Activated CD4-positive, alpha-beta memory T cell treated with anti-CD3 and anti-CD28 coated beads, Interleukin-2, amount 10 ng/mL, durations not matched to agents 7 days and 5 days (primary cell): ENCODE results near the gene ANKRD45. TPM values are rescaled to one million over a fixed set of nuclear protein-coding genes. Genes with fewer than 3 reads are reported as not detected.
"Not testable (repeated sequence)": the region's sequence is repeated elsewhere in the genome, so short reads cannot be mapped to it uniquely, and the experiment has no call there.

Experiments used
- CTCF ChIA-PET: fragments of 350-600 bp; sonication (Branson Sonifier 250); formaldehyde crosslinking; loops from one replicate; lab custom pipeline; 2021; ENCODE audit warnings: antibody characterized with exemption, inconsistent platforms; lab: Charles Lee
- POLR2A ChIA-PET: fragments of 350-600 bp; sonication (Branson Sonifier 250); formaldehyde crosslinking; loops from one replicate; lab custom pipeline; 2021; ENCODE audit warnings: antibody characterized with exemption; lab: Charles Lee
- DNase-seq: peaks from one replicate; pipeline ENCODE4 v3.0.0-alpha.2; 2020
- H3K27ac Mint-ChIP-seq: one replicate; pipeline ENCODE4 v1.8.0; 2021; ENCODE audit warnings: mild to moderate bottlenecking, mixed read lengths
- H3K27me3 Mint-ChIP-seq: one replicate; pipeline ENCODE4 v1.8.0; 2021; ENCODE audit warnings: mixed read lengths
- H3K36me3 Mint-ChIP-seq: one replicate; pipeline ENCODE4 v1.8.0; 2021; ENCODE audit warnings: low read depth, mixed read lengths
- H3K4me1 Mint-ChIP-seq: one replicate; pipeline ENCODE4 v1.8.0; 2021; ENCODE audit warnings: mixed read lengths
- H3K4me3 Mint-ChIP-seq: one replicate; pipeline ENCODE4 v1.8.0; 2021; ENCODE audit warnings: mild to moderate bottlenecking, mixed read lengths
- H3K9me3 Mint-ChIP-seq: one replicate; pipeline ENCODE4 v1.8.0; 2021; ENCODE audit warnings: mixed read lengths
- total RNA-seq, 2 experiments: library from RNA; stranded (reverse); gene quantifications; one replicate each; pipeline ENCODE4 v1.2.3, GENCODE V29; 2021

ANKRD45 gene
- total RNA-seq, 2 experiments from 2014 or later, result not detected

DNA sequence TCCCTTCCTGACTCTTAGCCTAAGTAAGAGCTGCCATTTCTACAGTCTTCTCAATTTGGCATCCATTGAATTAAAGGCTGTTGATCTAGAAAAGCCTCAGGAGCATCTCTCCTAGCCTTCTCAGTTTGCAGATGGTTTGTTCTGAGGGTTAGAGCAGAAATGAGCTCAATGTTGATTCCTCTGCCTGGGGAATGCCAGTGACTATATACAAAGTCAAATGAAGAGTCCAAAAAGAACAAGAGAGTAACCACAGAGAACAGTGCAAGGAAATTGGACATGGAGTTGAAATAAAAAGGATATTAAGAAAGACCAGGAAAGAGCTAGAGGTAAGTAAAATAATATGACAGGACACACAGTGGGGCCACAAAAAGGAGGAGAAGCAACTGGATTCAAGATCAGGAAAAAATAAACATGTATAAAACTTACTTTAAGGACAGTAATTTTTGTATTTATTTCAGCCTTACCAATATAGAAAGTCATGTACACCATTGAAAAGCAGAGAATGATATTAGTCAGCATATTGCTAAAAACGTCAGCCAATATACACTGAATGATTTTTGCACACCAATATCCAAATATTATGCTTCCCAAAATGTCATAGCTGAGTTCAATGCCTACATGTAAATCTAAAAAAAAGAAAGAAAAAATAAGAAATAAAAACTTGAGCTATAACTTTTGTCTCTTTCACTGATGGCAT is 88.1 kb downstream of the ANKRD45 start:
- Mint-ChIP-seq H3K4me1 (peaks cover 5% of the 10 kb centered on the region), H3K36me3 (no peaks in the 10 kb centered on the region), H3K9me3 (no peaks in the 10 kb centered on the region), H3K27ac (no peak overlapping the region), H3K4me3 (no peak overlapping the region), H3K27me3 (no peaks in the 10 kb centered on the region)
- no peak for DNase-seq
- POLR2A ChIA-PET, result no interaction called here
- CTCF ChIA-PET, result no interaction called here

DNA sequence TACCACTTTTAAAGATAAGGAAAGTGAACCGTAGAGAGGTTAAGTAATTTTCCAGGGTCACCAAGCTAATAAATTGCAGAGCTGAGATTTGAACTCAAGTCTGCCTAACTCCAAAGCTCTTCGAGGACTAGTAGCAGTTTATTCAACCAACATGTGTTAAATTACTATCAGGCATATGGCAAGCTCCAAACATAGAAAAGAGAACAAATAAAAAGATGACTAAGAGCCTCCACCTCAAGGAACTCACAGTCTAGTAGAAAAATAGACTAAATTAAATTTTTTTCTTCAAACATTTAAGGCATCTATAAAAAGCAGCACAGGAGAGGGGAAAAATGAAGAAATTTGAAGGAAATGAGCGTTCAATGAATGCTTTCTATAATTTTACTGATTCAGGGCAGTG is 89.0 kb downstream of the ANKRD45 start:
- POLR2A ChIA-PET, result no interaction called here
- no peaks in the 10 kb centered on the region for H3K9me3 Mint-ChIP-seq
- no peak overlapping the region for H3K4me3 Mint-ChIP-seq
- CTCF ChIA-PET, result no interaction called here
- no peaks in the 10 kb centered on the region for H3K36me3 Mint-ChIP-seq
- no peak for DNase-seq
- peaks cover 5% of the 10 kb centered on the region for H3K4me1 Mint-ChIP-seq
- H3K27ac Mint-ChIP-seq, result no peak overlapping the region
- no peaks in the 10 kb centered on the region for H3K27me3 Mint-ChIP-seq

DNA sequence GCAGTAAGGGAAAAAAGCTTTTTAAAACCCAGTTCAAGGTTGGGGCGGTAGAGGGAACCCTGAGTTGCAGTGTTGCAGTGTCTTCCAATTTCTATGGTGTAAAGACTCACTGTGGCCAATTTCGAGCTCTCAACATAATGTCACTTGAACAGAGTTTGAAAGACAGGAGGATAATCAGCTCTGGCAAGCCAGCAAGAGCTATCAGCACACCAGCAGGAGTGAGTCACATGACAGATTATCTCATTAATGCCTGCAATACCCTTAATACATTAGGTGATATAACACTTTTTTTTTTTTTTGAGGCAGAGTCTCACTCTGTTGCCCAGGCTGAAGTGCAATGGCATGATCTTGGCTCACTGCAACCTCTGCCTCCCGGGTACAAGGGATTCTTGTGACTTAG is 89.6 kb downstream of the ANKRD45 start:
- POLR2A ChIA-PET, result no interaction called here
- CTCF ChIA-PET, result no interaction called here
- no peaks in the 10 kb centered on the region for H3K36me3 Mint-ChIP-seq
- H3K4me3 Mint-ChIP-seq, result no peak overlapping the region
- no peak overlapping the region for H3K27ac Mint-ChIP-seq
- no peaks in the 10 kb centered on the region for H3K9me3 Mint-ChIP-seq
- H3K4me1 Mint-ChIP-seq, result peaks cover 5% of the 10 kb centered on the region
- DNase-seq, result no peak
- H3K27me3 Mint-ChIP-seq, result no peaks in the 10 kb centered on the region

DNA sequence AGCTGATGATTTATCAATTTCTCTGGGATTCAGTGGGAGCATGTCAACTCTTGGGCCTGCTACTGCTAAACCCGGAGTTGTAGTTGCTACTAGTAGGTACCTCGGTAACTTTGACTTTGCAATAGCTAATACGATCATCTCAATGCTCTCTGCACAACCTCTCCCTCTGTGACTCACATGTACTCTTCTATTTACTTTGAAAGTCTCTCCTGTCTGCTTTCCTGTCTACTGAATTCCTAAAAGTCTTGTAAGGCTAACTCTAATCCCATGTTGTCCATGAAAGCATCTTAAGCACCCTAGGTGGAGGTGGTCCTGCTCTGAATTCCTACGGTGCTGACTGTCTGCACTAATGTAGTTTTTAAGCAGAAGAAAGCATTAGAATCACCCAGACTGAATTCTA is 96.1 kb downstream of the ANKRD45 start:
- DNase-seq, result no peak

DNA sequence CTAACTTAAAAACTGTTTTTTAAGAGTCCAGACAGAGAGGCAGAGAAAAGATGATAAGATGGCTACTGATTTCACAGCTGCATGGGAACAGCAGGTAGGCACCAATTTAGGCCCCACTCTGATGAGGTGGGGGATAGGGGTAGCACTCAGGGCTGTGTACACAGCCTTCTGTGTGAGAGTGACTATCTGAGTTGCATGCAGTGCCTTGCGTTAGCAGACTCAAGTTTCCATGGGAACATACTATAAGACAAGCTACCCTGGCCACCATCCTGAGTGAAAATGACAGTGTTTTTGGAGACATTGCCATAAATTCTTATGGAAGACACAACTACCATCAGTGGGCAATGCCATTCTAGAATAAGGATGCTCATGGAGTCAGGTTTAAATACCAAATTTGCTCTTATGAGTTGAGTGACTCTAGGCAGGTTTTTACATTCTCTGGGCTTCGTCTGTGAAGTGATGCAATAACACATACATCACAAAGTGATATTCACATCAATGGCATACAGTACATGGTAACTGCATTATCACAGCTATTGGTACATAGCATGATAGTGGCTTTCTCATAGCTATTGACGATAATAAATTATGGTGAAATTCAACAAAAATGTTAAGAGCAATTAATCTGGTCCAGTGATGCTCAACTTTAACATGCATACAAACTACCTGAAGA is 97.3 kb downstream of the ANKRD45 start:
- Mint-ChIP-seq H3K9me3 (peaks cover 4% of the 10 kb centered on the region), H3K4me1 (no peaks in the 10 kb centered on the region), H3K4me3 (no peak overlapping the region), H3K27me3 (peaks cover 6% of the 10 kb centered on the region), H3K27ac (no peak overlapping the region), H3K36me3 (no peaks in the 10 kb centered on the region)
- CTCF ChIA-PET, result interaction anchor here (0.8 kb wide), 1 partner anchor 95 kb away, joined by 3 read pairs; no protein-coding TSS in a partner anchor
- POLR2A ChIA-PET, result no interaction called here
- DNase-seq, result no peak

More for the DNA sequence above, 96.1 kb downstream of the ANKRD45 start:
- H3K27me3 Mint-ChIP-seq, result peaks cover 3% of the 10 kb centered on the region
- peaks cover 4% of the 10 kb centered on the region for H3K9me3 Mint-ChIP-seq
- POLR2A ChIA-PET, result no interaction called here
- no peak overlapping the region for H3K27ac Mint-ChIP-seq
- H3K36me3 Mint-ChIP-seq, result no peaks in the 10 kb centered on the region
- no peaks in the 10 kb centered on the region for H3K4me1 Mint-ChIP-seq
- CTCF ChIA-PET, result no interaction called here
- no peak overlapping the region for H3K4me3 Mint-ChIP-seq

DNA sequence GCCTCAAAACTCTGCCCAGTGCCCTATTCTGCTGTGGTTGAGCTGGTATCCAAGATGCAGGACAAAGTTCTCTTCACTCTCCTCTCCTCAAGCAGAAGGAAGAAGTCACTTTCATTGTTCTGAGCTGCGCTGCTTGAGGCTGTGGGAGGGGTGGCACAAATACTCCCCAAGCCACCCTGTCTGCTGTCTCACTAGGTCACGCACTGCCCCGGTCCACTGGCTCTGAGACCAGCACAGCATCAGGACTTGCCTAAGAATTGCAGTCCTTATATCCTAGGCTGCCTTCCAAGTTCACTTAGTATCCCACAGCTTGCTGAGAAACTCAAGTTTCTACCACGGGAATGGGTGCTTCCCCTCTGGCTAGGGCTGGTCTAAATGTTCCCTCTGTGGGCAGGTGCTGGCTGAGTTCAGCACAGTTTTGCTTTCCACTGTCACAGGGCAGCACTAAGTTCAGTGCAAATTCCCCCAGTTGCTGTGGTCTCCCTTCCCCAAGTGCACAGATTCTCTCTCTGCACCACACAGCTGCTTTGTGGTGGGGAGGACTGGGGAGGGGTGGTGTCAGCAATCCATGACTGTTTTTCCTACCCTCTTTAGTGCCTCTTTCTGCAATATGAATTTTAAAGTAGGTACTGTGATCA is 99.2 kb downstream of the ANKRD45 start:
- CTCF ChIA-PET, result no interaction called here
- H3K4me1 Mint-ChIP-seq, result no peaks in the 10 kb centered on the region
- H3K9me3 Mint-ChIP-seq, result peaks cover 8% of the 10 kb centered on the region
- H3K27ac Mint-ChIP-seq, result no peak overlapping the region
- POLR2A ChIA-PET, result no interaction called here
- H3K36me3 Mint-ChIP-seq, result no peaks in the 10 kb centered on the region
- H3K27me3 Mint-ChIP-seq, result peaks cover 18% of the 10 kb centered on the region
- H3K4me3 Mint-ChIP-seq, result no peak overlapping the region
- DNase-seq, result no peak

DNA sequence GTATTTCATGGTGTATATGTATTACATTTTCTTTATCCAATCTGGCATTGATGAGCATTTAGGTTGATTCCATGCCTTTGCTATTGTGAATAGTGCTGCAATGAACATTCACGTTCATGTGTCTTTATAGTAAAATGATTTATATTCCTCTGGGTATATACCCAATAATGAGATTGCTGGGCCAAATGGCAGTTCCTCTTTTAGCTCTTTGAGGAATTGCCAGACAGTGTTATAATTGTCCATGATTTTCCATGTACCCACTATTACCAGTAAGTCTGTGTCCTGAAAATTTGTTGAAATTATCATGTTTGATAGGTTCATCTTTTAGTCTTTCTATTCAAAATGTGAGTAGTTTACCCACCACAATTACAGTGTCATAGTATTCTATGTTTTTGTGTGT is 101.2 kb downstream of the ANKRD45 start:
- H3K36me3 Mint-ChIP-seq, result no peaks in the 10 kb centered on the region
- H3K27me3 Mint-ChIP-seq, result peaks cover 26% of the 10 kb centered on the region
- H3K4me1 Mint-ChIP-seq, result no peaks in the 10 kb centered on the region
- no peak for DNase-seq
- H3K4me3 Mint-ChIP-seq, result no peak overlapping the region
- H3K9me3 Mint-ChIP-seq, result peaks cover 10% of the 10 kb centered on the region
- no peak overlapping the region for H3K27ac Mint-ChIP-seq
- ChIA-PET POLR2A (no interaction called here), CTCF (no interaction called here)

DNA sequence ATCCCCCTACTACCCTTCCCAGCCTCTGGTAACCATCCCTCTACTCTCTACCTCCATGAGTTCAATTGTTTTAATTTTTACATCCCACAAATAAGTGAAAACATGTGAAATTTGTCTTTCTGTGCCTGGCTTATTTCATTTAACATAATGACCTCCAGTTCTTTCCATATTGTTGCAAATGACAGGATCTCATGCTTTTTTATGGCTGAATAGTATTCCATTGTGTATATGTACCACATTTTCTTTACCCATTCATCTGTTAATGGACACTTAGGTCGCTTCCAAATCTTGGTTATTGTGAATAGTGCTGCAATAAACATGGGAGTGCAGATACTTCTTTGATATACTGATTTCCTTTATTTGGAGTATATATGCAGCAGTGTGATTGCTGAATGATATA is 105.8 kb downstream of the ANKRD45 start:
- H3K4me3 Mint-ChIP-seq, H3K4me1 Mint-ChIP-seq, H3K36me3 Mint-ChIP-seq, CTCF ChIA-PET, DNase-seq, H3K27ac Mint-ChIP-seq, H3K9me3 Mint-ChIP-seq, POLR2A ChIA-PET: not testable (repeated sequence)
- H3K27me3 Mint-ChIP-seq, result peaks cover 23% of the 10 kb centered on the region

DNA sequence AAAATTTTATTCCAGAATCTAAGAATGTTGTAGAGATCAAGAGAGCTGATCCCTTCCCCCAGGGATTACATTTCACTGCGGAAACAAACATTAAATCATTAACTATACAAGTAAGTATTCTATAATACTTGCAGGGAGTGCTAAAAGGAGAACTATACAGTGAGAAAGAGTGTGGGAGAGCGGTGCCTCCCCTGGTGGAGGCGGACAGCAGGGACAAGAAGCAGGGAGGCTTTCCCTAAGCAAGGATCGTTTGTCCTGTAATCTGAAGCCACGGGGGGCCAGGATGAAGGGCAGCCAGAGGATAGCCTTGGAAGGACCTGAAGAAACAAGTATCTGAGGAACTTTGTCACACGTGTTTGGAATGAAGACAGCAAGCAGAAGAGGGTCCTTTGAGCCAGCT is 106.8 kb downstream of the ANKRD45 start:
- CTCF ChIA-PET, result no interaction called here
- no peak overlapping the region for H3K4me3 Mint-ChIP-seq
- H3K36me3 Mint-ChIP-seq, result no peaks in the 10 kb centered on the region
- peaks cover 6% of the 10 kb centered on the region for H3K9me3 Mint-ChIP-seq
- no peaks in the 10 kb centered on the region for H3K4me1 Mint-ChIP-seq
- POLR2A ChIA-PET, result no interaction called here
- H3K27ac Mint-ChIP-seq, result no peak overlapping the region
- no peak for DNase-seq
- peaks cover 23% of the 10 kb centered on the region for H3K27me3 Mint-ChIP-seq

DNA sequence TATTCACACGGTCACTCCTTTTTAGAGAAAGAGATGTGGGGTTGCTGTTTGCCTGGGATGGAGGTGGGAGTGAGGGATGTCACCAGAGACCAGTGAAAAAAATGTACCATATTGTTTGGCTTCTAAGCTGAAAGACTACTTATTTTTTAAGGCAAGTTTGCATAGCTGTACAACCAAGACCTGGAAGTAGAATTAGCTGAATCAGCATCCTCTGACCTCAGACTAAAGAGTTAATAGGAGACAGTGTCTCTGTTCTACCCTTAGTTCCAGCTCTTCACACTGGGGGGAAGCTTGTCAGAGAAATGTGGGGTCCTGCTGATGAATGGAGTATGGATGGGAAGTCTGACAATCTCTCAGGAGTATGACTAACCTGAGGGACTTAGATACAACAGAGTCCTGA is 108.4 kb downstream of the ANKRD45 start:
- peaks cover 11% of the 10 kb centered on the region for H3K27me3 Mint-ChIP-seq
- H3K27ac Mint-ChIP-seq, result no peak overlapping the region
- H3K4me3 Mint-ChIP-seq, result no peak overlapping the region
- ChIA-PET POLR2A (no interaction called here), CTCF (no interaction called here)
- no peak for DNase-seq
- peaks cover 6% of the 10 kb centered on the region for H3K9me3 Mint-ChIP-seq
- no peaks in the 10 kb centered on the region for H3K36me3 Mint-ChIP-seq
- no peaks in the 10 kb centered on the region for H3K4me1 Mint-ChIP-seq

DNA sequence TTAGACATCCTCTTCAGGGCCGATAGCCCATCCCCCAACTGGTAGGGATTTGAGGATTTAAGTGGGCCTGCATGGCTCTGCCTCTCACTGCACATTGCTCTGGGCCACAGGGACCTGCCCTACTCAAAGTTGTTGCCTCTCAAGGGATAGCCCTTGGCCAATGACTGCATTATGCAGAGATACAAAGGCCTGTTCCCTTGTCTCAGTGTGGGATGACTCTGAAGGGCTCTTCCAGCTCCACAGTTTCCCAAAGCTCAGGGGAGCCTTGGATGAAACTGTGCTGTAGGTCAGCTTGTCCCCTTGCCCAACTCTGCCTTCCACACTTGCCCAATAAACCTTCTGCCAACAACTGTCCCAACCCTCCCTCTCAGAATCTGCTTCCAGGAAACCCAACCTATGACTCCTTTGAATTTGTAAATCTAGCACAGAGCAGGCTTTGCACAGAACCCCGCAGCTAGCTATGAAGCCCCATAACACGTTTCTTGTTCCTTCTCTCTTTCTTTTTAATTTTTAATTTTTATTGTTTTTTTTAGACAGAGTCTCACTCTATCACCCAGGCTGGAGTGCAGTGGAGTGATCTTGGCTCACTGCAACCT is 109.3 kb downstream of the ANKRD45 start:
- H3K27ac Mint-ChIP-seq, result no peak overlapping the region
- H3K9me3 Mint-ChIP-seq, result peaks cover 2% of the 10 kb centered on the region
- POLR2A ChIA-PET, result no interaction called here
- peaks cover 8% of the 10 kb centered on the region for H3K27me3 Mint-ChIP-seq
- DNase-seq, result no peak
- H3K36me3 Mint-ChIP-seq, result no peaks in the 10 kb centered on the region
- CTCF ChIA-PET, result no interaction called here
- H3K4me1 Mint-ChIP-seq, result no peaks in the 10 kb centered on the region
- no peak overlapping the region for H3K4me3 Mint-ChIP-seq
